Large intestine (tissue), 3 donors: ENCODE results near the gene GPC5. TPM values are rescaled to one million over a fixed set of nuclear protein-coding genes. Genes with fewer than 3 reads are reported as not detected.
"Not testable (repeated sequence)": the region's sequence is repeated elsewhere in the genome, so short reads cannot be mapped to it uniquely, and the experiment has no call there.

ENCODE experiments used
- DNase-seq, 2 donors: peaks; one replicate each; pipeline versions ENCODE4 v3.0.0 to v3.0.0-alpha.2; 2013
- H3K27ac ChIP-seq: one replicate; pipeline ENCODE4 v1.5.1; 2013; ENCODE audit warnings: low read length
- H3K27me3 ChIP-seq: 2 replicates; pipeline ENCODE4 v1.6.1; 2013; ENCODE audit warnings: low read length; ENCODE audit not compliant: control insufficient read depth, insufficient read depth
- H3K36me3 ChIP-seq: 2 replicates; pipeline ENCODE4 v1.6.1; 2013; ENCODE audit warnings: low read length; ENCODE audit not compliant: control insufficient read depth, insufficient read depth
- H3K4me1 ChIP-seq: one replicate; pipeline ENCODE4 v1.6.1; 2013; ENCODE audit warnings: low read length; ENCODE audit not compliant: control insufficient read depth, insufficient read depth
- H3K4me3 ChIP-seq: one replicate; pipeline ENCODE4 v1.5.1; 2013; ENCODE audit warnings: low read length
- H3K9me3 ChIP-seq: one replicate; pipeline ENCODE4 v1.6.1; 2013; ENCODE audit warnings: mild to moderate bottlenecking, low read depth, low read length, moderate library complexity; ENCODE audit not compliant: control insufficient read depth
- WGBS: methylation state at CpG from one replicate; pipeline ENCODE4 v1.1.5; 2013; ENCODE audit warnings: low lambda C conversion rate; ENCODE audit not compliant: insufficient coverage; 5-methylcytosine and 5-hydroxymethylcytosine counted together
- polyA plus RNA-seq: library from polyadenylated mRNA; unstranded; fragments of 120-200 nt; gene quantifications from one replicate; pipeline ENCODE4 v1.2.1, GENCODE V29; 2013

Gene GPC5
- polyA plus RNA-seq, 1 donor = 0.42 TPM

- no peak overlapping the region for H3K27ac ChIP-seq
- no peaks in the 10 kb centered on the region for H3K27me3 ChIP-seq
- no peaks in the 10 kb centered on the region for H3K9me3 ChIP-seq
- H3K4me1 ChIP-seq = no peaks in the 10 kb centered on the region
- no CpG with 5 or more reads among the region's 1 CpG for WGBS
- no peak overlapping the region for H3K4me3 ChIP-seq
- no peak for DNase-seq
- H3K36me3 ChIP-seq = no peaks in the 10 kb centered on the region
These were observed 1052.6 kb downstream of the GPC5 start for GRCh38 chr13:92451060-92451459.

DNA sequence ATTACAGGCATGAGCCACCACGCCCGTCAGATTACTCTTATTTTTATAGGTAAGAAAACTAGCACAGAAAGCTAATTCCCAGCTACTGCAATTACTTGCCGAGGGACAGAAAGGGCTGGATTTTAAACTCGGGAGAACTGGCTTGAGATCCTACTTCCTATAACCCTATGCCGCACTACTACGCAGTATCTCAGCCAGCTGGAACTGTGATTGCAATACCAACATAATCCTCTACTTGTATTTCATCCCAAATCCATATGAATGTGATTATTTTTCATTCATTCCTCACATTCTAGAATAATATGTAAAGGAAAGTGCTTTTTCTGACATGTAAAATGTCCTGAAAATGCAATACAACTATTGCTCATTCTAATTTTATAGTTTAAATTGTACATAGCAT lies 1054.4 kb downstream of the GPC5 start:
- DNase-seq = no peak
- no CpG with 5 or more reads among the region's 6 CpGs for WGBS
- Histone ChIP-seq H3K9me3 (no peaks in the 10 kb centered on the region), H3K36me3 (no peaks in the 10 kb centered on the region), H3K4me3 (no peak overlapping the region), H3K4me1 (no peaks in the 10 kb centered on the region), H3K27me3 (no peaks in the 10 kb centered on the region), H3K27ac (no peak overlapping the region)

DNA sequence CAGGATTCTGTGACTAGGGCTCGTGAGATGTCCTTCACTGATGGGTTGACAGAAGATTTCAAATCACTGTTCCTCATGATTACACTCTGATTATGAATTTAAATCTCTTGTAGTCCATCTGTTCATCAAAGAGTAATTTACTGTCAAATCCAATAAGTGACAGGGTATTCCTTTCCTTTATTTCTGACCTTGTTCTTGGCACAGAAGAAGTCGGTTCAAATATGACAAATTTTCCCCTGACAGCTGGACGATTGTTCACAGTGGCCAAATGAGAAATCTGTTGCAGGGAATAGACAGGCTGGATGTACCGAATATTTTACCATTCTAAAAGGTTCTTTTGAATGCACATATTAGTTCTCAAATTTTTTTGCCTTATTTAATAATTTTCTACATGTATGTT lies 1060.9 kb downstream of the GPC5 start:
- no peaks in the 10 kb centered on the region for H3K4me1 ChIP-seq
- no peaks in the 10 kb centered on the region for H3K9me3 ChIP-seq
- H3K27me3 ChIP-seq = no peaks in the 10 kb centered on the region
- H3K4me3 ChIP-seq = no peak overlapping the region
- H3K36me3 ChIP-seq = no peaks in the 10 kb centered on the region
- DNase-seq = no peak
- 100% methylated on average over 3 of the region's 4 CpGs for WGBS
- no peak overlapping the region for H3K27ac ChIP-seq

- Histone ChIP-seq H3K4me1 (no peaks in the 10 kb centered on the region), H3K4me3 (no peak overlapping the region), H3K9me3 (no peaks in the 10 kb centered on the region), H3K27me3 (no peaks in the 10 kb centered on the region), H3K27ac (no peak overlapping the region), H3K36me3 (no peaks in the 10 kb centered on the region)
- DNase-seq = no peak
These were observed 1062.1 kb downstream of the GPC5 start for GRCh38 chr13:92460479-92460878.

- DNase-seq = no peak
- 100% methylated on average over 1 of the region's 3 CpGs for WGBS
- H3K36me3 ChIP-seq = no peaks in the 10 kb centered on the region
- H3K27ac ChIP-seq = no peak overlapping the region
- H3K4me3 ChIP-seq = no peak overlapping the region
- no peaks in the 10 kb centered on the region for H3K4me1 ChIP-seq
- no peaks in the 10 kb centered on the region for H3K27me3 ChIP-seq
- H3K9me3 ChIP-seq = no peaks in the 10 kb centered on the region
These were observed 1063.0 kb downstream of the GPC5 start for GRCh38 chr13:92461402-92461801.

DNA sequence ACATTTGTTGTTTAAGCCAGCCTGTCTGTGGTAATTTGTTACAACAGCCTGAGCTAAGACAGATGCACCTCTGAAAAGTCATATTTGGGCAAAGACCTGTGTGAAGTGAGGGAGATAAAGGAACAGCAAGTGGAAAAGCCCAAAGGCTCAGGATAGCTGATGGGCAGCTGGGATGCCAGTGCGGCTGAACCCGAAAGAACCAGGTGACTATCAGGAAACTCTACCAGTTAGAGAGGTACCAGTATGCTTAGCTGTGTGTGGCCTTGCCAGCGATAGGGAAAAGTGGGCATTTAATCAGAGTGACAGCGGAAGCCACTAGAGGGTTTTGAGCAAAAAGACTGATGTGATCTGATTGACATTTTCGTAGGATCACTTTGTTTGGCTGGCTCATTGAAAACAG lies 1063.4 kb downstream of the GPC5 start:
- no CpG with 5 or more reads among the region's 5 CpGs for WGBS
- Histone ChIP-seq H3K36me3 (no peaks in the 10 kb centered on the region), H3K27me3 (no peaks in the 10 kb centered on the region), H3K27ac (no peak overlapping the region), H3K9me3 (no peaks in the 10 kb centered on the region), H3K4me3 (no peak overlapping the region), H3K4me1 (no peaks in the 10 kb centered on the region)
- DNase-seq = no peak

- Histone ChIP-seq H3K4me3 (no peak overlapping the region), H3K9me3 (no peaks in the 10 kb centered on the region), H3K27ac (no peak overlapping the region), H3K27me3 (no peaks in the 10 kb centered on the region), H3K4me1 (no peaks in the 10 kb centered on the region), H3K36me3 (no peaks in the 10 kb centered on the region)
- DNase-seq = no peak
- WGBS = 27% methylated on average over 5 of the region's 7 CpGs
These were observed 1064.7 kb downstream of the GPC5 start for GRCh38 chr13:92463134-92463533.

GRCh38 chr13:92473765-92474475 lies 1075.5 kb downstream of the GPC5 start:
- DNase-seq = peak; percentile 54 to 89
- Histone ChIP-seq H3K36me3 (no peaks in the 10 kb centered on the region), H3K4me3 (no peak overlapping the region), H3K27me3 (no peaks in the 10 kb centered on the region), H3K9me3 (no peaks in the 10 kb centered on the region), H3K27ac (peak overlapping the region; percentile 67), H3K4me1 (peaks cover 6% of the 10 kb centered on the region)
- no CpG with 5 or more reads among the region's 3 CpGs for WGBS

GRCh38 chr13:92480387-92480786 lies 1082.0 kb downstream of the GPC5 start:
- Histone ChIP-seq H3K27me3 (no peaks in the 10 kb centered on the region), H3K4me1 (peaks cover 5% of the 10 kb centered on the region), H3K27ac (peak overlapping the region; percentile 68)

DNA sequence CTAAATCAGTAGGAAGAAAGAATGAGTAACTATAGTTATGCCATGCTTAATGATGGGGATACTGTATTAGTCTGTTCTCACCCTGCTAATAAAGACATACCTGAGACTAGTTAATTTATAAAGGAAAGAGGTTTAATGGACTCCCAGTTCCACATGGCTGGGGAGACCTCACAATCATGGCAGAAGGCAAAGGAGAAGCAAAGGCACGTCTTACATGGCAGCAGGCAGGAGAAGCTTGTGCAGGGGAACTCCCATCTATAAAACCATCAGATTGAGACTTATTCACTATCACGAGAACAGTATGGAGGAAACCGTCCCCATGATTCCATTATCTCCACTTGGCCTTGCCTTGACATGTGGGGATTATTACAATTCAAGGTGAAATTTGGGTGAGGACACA lies 1084.4 kb downstream of the GPC5 start:
- WGBS = no CpG with 5 or more reads among the region's 3 CpGs
- H3K27ac ChIP-seq, H3K4me3 ChIP-seq, H3K9me3 ChIP-seq, DNase-seq, H3K27me3 ChIP-seq, H3K36me3 ChIP-seq, H3K4me1 ChIP-seq: not testable (repeated sequence)

More at GRCh38 chr13:92480387-92480786, 1082.0 kb downstream of the GPC5 start:
- Histone ChIP-seq H3K4me3 (no peak overlapping the region), H3K9me3 (peaks cover 5% of the 10 kb centered on the region), H3K36me3 (no peaks in the 10 kb centered on the region)
- peak; percentile 62 to 91 for DNase-seq
- no CpG with 5 or more reads among the region's 3 CpGs for WGBS

- peaks cover 5% of the 10 kb centered on the region for H3K4me1 ChIP-seq
- peaks cover 5% of the 10 kb centered on the region for H3K9me3 ChIP-seq
- H3K27ac ChIP-seq = no peak overlapping the region
- H3K4me3 ChIP-seq = no peak overlapping the region
- no peak for DNase-seq
- H3K36me3 ChIP-seq = no peaks in the 10 kb centered on the region
- no peaks in the 10 kb centered on the region for H3K27me3 ChIP-seq
- no CpG with 5 or more reads among the region's 3 CpGs for WGBS
These were observed 1085.5 kb downstream of the GPC5 start for GRCh38 chr13:92483894-92484293.
